Left lung (tissue), 10 donors: ENCODE results near the gene SUMO3. TPM values are rescaled to one million over a fixed set of nuclear protein-coding genes. Genes with fewer than 3 reads are reported as not detected.

Experiments
- ATAC-seq: fragments of 200-7000 bp; cut with Tn5 transposase; one replicate; pipeline ENCODE4 v1.9.1; 2020; ENCODE audit warnings: moderate library complexity
- DNase-seq, 4 donors: peaks; one replicate each; pipeline ENCODE4 v3.0.0-alpha.2; 2013 to 2020
- H3K27ac ChIP-seq, 2 donors: fragments of 200-600 bp; sonication (generic) in 1 of 2; one replicate each; pipeline versions ENCODE4 v1.5.0 to v1.8.0; 2020 to 2021
- H3K27me3 ChIP-seq, 2 donors: fragments of 200-600 bp; sonication (generic) in 1 of 2; one replicate each; pipeline versions ENCODE4 v1.5.0 to v1.8.0; 2020 to 2021
- H3K36me3 ChIP-seq, 2 donors: fragments of 200-600 bp; sonication (generic) in 1 of 2; one replicate each; pipeline versions ENCODE4 v1.5.0 to v1.8.0; 2020 to 2021
- H3K4me1 ChIP-seq, 2 donors: fragments of 200-600 bp; one replicate each; pipeline ENCODE4 v1.8.0; 2021
- H3K4me3 ChIP-seq, 2 donors: fragments of 200-600 bp; sonication (generic) in 1 of 2; one replicate each; pipeline versions ENCODE4 v1.5.0 to v1.8.0; 2020 to 2021; ENCODE audit warnings: mild to moderate bottlenecking in 1 of 2
- H3K9me3 ChIP-seq, 2 donors: fragments of 200-600 bp; sonication (generic) in 1 of 2; one replicate each; pipeline versions ENCODE4 v1.5.0 to v1.8.0; 2020 to 2021
- intact Hi-C, 2 donors: fragments of 100-400 bp; cut with DNase I; formaldehyde crosslinking; loops; one replicate each; pipeline versions ENCODE4 v1.11.2 to v1.14.2; 2022
- polyA plus RNA-seq, 6 donors: library from polyadenylated mRNA; unstranded; fragments of 120-200 nt; gene quantifications; one replicate each; pipeline ENCODE4 v1.2.1, GENCODE V29; 2013; ENCODE audit not compliant: insufficient read length in 6 of 6
- total RNA-seq, 2 donors: library from RNA; stranded (reverse); fragmentation: NEBNext Ultra II Directional; extraction: Animal tissue kit (Norgen Biotek cat#: 25700); gene quantifications; one replicate each; pipeline ENCODE4 v1.2.1, GENCODE V29; 2021
- TF ChIP-seq, protein P1 (sequence below), 2 donors: fragments of 200-600 bp; sonication (generic) in 1 of 2; IDR thresholded peaks; one replicate each; pipeline versions ENCODE4 v1.5.0 to v1.8.0; 2021; ENCODE audit warnings: antibody characterized with exemption in 2 of 2
- donor health status: DM: no; HTN: yes; CAD: no.
- donor health status: DM: no; HTN: no; CAD: no.

The SUMO3 gene
- total and polyA plus RNA-seq, 8 donors, result 92.4 to 136 (median 118) TPM

DNA sequence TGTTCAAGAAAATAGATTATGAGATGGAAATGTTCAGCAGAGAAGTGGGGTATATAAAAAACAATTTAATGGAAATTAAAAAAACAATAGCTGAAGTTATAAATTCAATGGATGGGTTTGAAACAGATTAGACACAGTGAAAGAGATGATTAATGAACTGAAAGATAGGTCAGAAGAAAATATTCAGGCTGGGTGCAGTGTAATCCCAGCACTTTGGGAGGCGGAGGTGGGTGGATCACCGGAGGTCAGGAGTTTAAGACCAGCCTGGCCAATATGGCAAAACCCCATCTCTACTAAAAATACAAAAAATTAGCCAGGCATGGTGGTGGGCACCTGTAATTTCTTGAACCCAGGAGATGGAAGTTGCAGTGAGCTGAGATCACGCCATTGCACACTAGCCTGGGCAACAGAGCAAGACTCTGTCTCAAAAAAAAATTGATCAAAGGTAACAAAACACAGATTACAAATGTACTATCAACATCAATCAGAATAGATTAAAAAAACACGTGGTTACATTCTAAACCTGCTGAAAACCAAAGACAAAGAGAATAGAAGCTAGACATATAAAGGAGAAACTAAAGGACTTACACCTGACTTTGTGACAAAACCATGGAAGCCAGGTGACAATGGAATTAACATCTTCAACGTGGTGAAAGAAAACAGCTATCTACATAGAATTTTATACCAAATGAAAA, 4.8 kb upstream of the SUMO3 start:
- TF ChIP-seq, protein P1, sequence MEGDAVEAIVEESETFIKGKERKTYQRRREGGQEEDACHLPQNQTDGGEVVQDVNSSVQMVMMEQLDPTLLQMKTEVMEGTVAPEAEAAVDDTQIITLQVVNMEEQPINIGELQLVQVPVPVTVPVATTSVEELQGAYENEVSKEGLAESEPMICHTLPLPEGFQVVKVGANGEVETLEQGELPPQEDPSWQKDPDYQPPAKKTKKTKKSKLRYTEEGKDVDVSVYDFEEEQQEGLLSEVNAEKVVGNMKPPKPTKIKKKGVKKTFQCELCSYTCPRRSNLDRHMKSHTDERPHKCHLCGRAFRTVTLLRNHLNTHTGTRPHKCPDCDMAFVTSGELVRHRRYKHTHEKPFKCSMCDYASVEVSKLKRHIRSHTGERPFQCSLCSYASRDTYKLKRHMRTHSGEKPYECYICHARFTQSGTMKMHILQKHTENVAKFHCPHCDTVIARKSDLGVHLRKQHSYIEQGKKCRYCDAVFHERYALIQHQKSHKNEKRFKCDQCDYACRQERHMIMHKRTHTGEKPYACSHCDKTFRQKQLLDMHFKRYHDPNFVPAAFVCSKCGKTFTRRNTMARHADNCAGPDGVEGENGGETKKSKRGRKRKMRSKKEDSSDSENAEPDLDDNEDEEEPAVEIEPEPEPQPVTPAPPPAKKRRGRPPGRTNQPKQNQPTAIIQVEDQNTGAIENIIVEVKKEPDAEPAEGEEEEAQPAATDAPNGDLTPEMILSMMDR (IDR thresholded peaks at IDR 0.05), result no peak
- intact Hi-C loops, result no loop called here
- Histone ChIP-seq H3K4me1 (peaks cover 0 to 9% of the 10 kb centered on the region in 2 donors), H3K27me3 (no peaks in the 10 kb centered on the region), H3K36me3 (no peaks in the 10 kb centered on the region), H3K9me3 (peaks cover 0 to 35% of the 10 kb centered on the region in 2 donors), H3K27ac (no peak overlapping the region), H3K4me3 (no peak overlapping the region)
- no peak for ATAC-seq
- DNase-seq, result no peak

- no peaks in the 10 kb centered on the region for H3K27me3 ChIP-seq
- TF ChIP-seq, protein P1 (IDR thresholded peaks at IDR 0.05), result no peak
- H3K36me3 ChIP-seq, result no peaks in the 10 kb centered on the region
- peaks cover 0 to 30% of the 10 kb centered on the region in 2 donors for H3K9me3 ChIP-seq
- no peak overlapping the region for H3K27ac ChIP-seq
- no peak overlapping the region for H3K4me3 ChIP-seq
- ATAC-seq (no peak), DNase-seq (no peak)
- intact Hi-C loops, result no loop called here
- peaks cover 0 to 26% of the 10 kb centered on the region in 2 donors for H3K4me1 ChIP-seq
Measured at GRCh38 chr21:44820851-44821250, 3.0 kb upstream of the SUMO3 start.

GRCh38 chr21:44819283-44820243, 1.7 kb upstream of the SUMO3 start:
- H3K4me3 ChIP-seq, result no peak overlapping the region
- DNase-seq (no peak), ATAC-seq (no peak)
- intact Hi-C loops, result no loop called here
- no peaks in the 10 kb centered on the region for H3K27me3 ChIP-seq
- TF ChIP-seq, protein P1 (IDR thresholded peaks at IDR 0.05), result no peak
- peaks cover 0 to 30% of the 10 kb centered on the region in 2 donors for H3K9me3 ChIP-seq
- no peaks in the 10 kb centered on the region for H3K36me3 ChIP-seq
- peaks cover 0 to 35% of the 10 kb centered on the region in 2 donors for H3K4me1 ChIP-seq
- no peak overlapping the region for H3K27ac ChIP-seq

- Histone ChIP-seq H3K36me3 (peaks cover 0 to 3% of the 10 kb centered on the region in 2 donors), H3K4me1 (peaks cover 0 to 35% of the 10 kb centered on the region in 2 donors), H3K27me3 (no peaks in the 10 kb centered on the region), H3K9me3 (peaks cover 0 to 29% of the 10 kb centered on the region in 2 donors), H3K4me3 (peak overlapping the region; percentile 62 to 69), H3K27ac (peak overlapping the region; percentile 82 to 92)
- peak in 1 of 4 donors; percentile 83 for DNase-seq
- TF ChIP-seq, protein P1 (IDR thresholded peaks at IDR 0.05), result no peak
- intact Hi-C loops, result no loop called here
- no peak for ATAC-seq
Measured at GRCh38 chr21:44818640-44819011, 764 bp upstream of the SUMO3 start.

- Histone ChIP-seq H3K27me3 (no peaks in the 10 kb centered on the region), H3K4me1 (peaks cover 0 to 35% of the 10 kb centered on the region in 2 donors), H3K4me3 (peak overlapping the region; percentile 62 to 69), H3K9me3 (peaks cover 0 to 18% of the 10 kb centered on the region in 2 donors), H3K36me3 (peaks cover 0 to 14% of the 10 kb centered on the region in 2 donors), H3K27ac (peak overlapping the region; percentile 82 to 92)
- intact Hi-C loops, result no loop called here
- TF ChIP-seq, protein P1 (IDR thresholded peaks at IDR 0.05), result no peak
- ATAC-seq, result peak; percentile 96
- peak; percentile 83 to 99 (median 94) for DNase-seq
Measured at GRCh38 chr21:44817506-44817880, 369 bp downstream of the SUMO3 start.
